GM18520 (cell line): Measurements from ENCODE around the gene CDCP1.

Experiments used
- ATAC-seq: cut with Tn5 transposase; IDR thresholded peaks from one replicate; pipeline ENCODE4 v1.9.1; 2021; ENCODE audit not compliant: unreplicated experiment

CDCP1 gene

GRCh38 chr3:45145681-45146614, at the start of gene CDCP1:
Gene CDCP1, minus strand, starts transcription at chr3:45146378. Its CDS starts 91 bp downstream, at chr3:45146287.
- ATAC-seq, result no peak

GRCh38 chr3:45194791-45195190, 48.6 kb upstream of the CDCP1 start:
- ATAC-seq, result no peak

- ATAC-seq, result no peak
Measured at GRCh38 chr3:45191924-45192417, 45.8 kb upstream of the CDCP1 start.

GRCh38 chr3:45191424-45191823, 45.2 kb upstream of the CDCP1 start:
- no peak for ATAC-seq

- ATAC-seq, result no peak
Measured at GRCh38 chr3:45188719-45189659, 42.8 kb upstream of the CDCP1 start.

- peak; percentile 43 for ATAC-seq
Measured at GRCh38 chr3:45187694-45188141, 41.5 kb upstream of the CDCP1 start.

- ATAC-seq, result no peak
Measured at GRCh38 chr3:45186871-45187270, 40.7 kb upstream of the CDCP1 start.

GRCh38 chr3:45185461-45185860, 39.3 kb upstream of the CDCP1 start:
- no peak for ATAC-seq

GRCh38 chr3:45185052-45185451, 38.9 kb upstream of the CDCP1 start:
- ATAC-seq, result no peak

- ATAC-seq, result no peak
Measured at GRCh38 chr3:45183872-45184262, 37.7 kb upstream of the CDCP1 start.

- no peak for ATAC-seq
Measured at GRCh38 chr3:45182915-45183871, 37.0 kb upstream of the CDCP1 start.

GRCh38 chr3:45181496-45181895, 35.3 kb upstream of the CDCP1 start:
- ATAC-seq, result no peak

- no peak for ATAC-seq
Measured at GRCh38 chr3:45180899-45181298, 34.7 kb upstream of the CDCP1 start.

- no peak for ATAC-seq
Measured at GRCh38 chr3:45180051-45180450, 33.9 kb upstream of the CDCP1 start.

GRCh38 chr3:45179163-45179562, 33.0 kb upstream of the CDCP1 start:
- no peak for ATAC-seq

GRCh38 chr3:45178183-45179023, 32.2 kb upstream of the CDCP1 start:
- ATAC-seq, result no peak

GRCh38 chr3:45176912-45177311, 30.7 kb upstream of the CDCP1 start:
- ATAC-seq, result no peak

GRCh38 chr3:45174234-45174633, 28.1 kb upstream of the CDCP1 start:
- ATAC-seq, result no peak

- ATAC-seq, result no peak
Measured at GRCh38 chr3:45173776-45174175, 27.6 kb upstream of the CDCP1 start.
